Measurements from ENCODE around the gene PGAP3. TPM values are rescaled to one million over a fixed set of nuclear protein-coding genes. Genes with fewer than 3 reads are reported as not detected.

The PGAP3 gene
- total RNA-seq, 1 experiment from 2014 or later = 29.0 TPM

GRCh38 chr17:39648616-39649366, 39.1 kb downstream of the PGAP3 start:
- Histone ChIP-seq H4K8ac (replicated peaks; ENCODE audit: insufficient read length, low read depth, low read length) (no peak overlapping the region), H3K9ac (ENCODE audit: extremely low read depth, insufficient read length, low read length) (no peak overlapping the region), H3K79me2 (ENCODE audit: insufficient read depth, low read length) (no peaks in the 10 kb centered on the region), H3K79me1 (ENCODE audit: insufficient read depth, low read depth, low read length, poor library complexity, severe bottlenecking) (no peaks in the 10 kb centered on the region), H3K9me3 (ENCODE audit: control insufficient read depth, low read depth, low read length) (no peaks in the 10 kb centered on the region), H4K20me1 (ENCODE audit: control insufficient read depth, insufficient read depth, insufficient read length) (no peaks in the 10 kb centered on the region), H3K4me1 (ENCODE audit: insufficient read depth, low read length) (peaks cover 9% of the 10 kb centered on the region; the same call in 1 of the 2 replicates), H3K18ac (ENCODE audit: insufficient read length, low read depth, low read length) (no peak overlapping the region), H3K23me2 (ENCODE audit: insufficient read length, low read depth, low read length, poor library complexity, severe bottlenecking) (peaks cover 3% of the 10 kb centered on the region), H3K56ac (ENCODE audit: insufficient read length, low read depth, low read length) (no peak overlapping the region), H2BK12ac (ENCODE audit: insufficient read length, low read depth, low read length) (no peak overlapping the region), H3K4me2 (ENCODE audit: insufficient read depth, insufficient read length, low read length) (no peak overlapping the region), H4K91ac (ENCODE audit: insufficient read length, low read depth, low read length) (no peak overlapping the region), H2BK20ac (ENCODE audit: low read depth, low read length, poor library complexity, severe bottlenecking) (no peak overlapping the region), H3K4ac (ENCODE audit: low read depth, low read length) (no peak overlapping the region), H3K27ac (ENCODE audit: insufficient read length, low read depth, low read length) (no peak overlapping the region), H4K5ac (ENCODE audit: insufficient read length, low read depth, low read length) (no peak overlapping the region), H2BK15ac (ENCODE audit: low read depth, low read length) (no peak overlapping the region), H2AK5ac (ENCODE audit: insufficient read length, low read length) (no peak overlapping the region), H3K23ac (ENCODE audit: insufficient read length, low read depth, low read length) (no peak overlapping the region), H3T11ph (ENCODE audit: low read length) (no peak overlapping the region), H2BK120ac (ENCODE audit: low read depth, low read length, poor library complexity, severe bottlenecking) (no peak overlapping the region), H3K27me3 (ENCODE audit: insufficient read depth, low read length) (no peaks in the 10 kb centered on the region), H2AFZ (ENCODE audit: low read length) (no peak overlapping the region), H2BK5ac (ENCODE audit: insufficient read length, low read length) (no peak overlapping the region), H3K14ac (ENCODE audit: insufficient read depth, low read length) (no peak overlapping the region)
- no peak for TF ChIP-seq CTCF (conservative IDR thresholded peaks at IDR 0.05)
- Mint-ChIP-seq H3K4me1 (peaks cover 46 to 66% of the 10 kb centered on the region in 2 experiments), H3K36me3 (ENCODE audit: insufficient read depth in 1 of 3, low read depth in 3 of 3) (peaks cover 0 to 6% (median 2%) of the 10 kb centered on the region in 3 experiments; a peak in 6 of 7 replicates), H3K27ac (peak overlapping the region in 2 of 3 experiments; percentile 34 to 69; a peak in 3 of 7 replicates), H3K27me3 (ENCODE audit: low read depth) (no peaks in the 10 kb centered on the region; the same call in 1 of the 2 replicates), H3K4me3 (no peak overlapping the region), H3K9me3 (no peaks in the 10 kb centered on the region)
- WGBS (ENCODE audit: extremely low coverage, insufficient read length, low lambda C conversion rate) = no CpG with 5 or more reads among the region's 15 CpGs
- DNase-seq = no peak
